Vagina (tissue), 2 donors: ENCODE data around the gene LOXL4.

Experiments used
- POLR2A ChIP-seq, 2 donors: fragments of 450-650 bp; IDR thresholded peaks; one replicate each; pipeline ENCODE4 v1.6.1; 2017; ENCODE audit warnings: antibody characterized with exemption in 2 of 2, mild to moderate bottlenecking in 2 of 2, moderate library complexity in 2 of 2
- TF ChIP-seq, protein P1 (sequence below), 3 experiments: fragments of 450-650 bp in 2 of 3; fragments of 200-600 bp in 1 of 3; sonication (generic) in 1 of 3; IDR thresholded peaks; one replicate each; pipeline ENCODE4 v1.5.1; 2017 to 2019; ENCODE audit warnings: antibody characterized with exemption in 3 of 3, mild to moderate bottlenecking in 2 of 3, moderate library complexity in 2 of 3

- TF ChIP-seq, protein P1, sequence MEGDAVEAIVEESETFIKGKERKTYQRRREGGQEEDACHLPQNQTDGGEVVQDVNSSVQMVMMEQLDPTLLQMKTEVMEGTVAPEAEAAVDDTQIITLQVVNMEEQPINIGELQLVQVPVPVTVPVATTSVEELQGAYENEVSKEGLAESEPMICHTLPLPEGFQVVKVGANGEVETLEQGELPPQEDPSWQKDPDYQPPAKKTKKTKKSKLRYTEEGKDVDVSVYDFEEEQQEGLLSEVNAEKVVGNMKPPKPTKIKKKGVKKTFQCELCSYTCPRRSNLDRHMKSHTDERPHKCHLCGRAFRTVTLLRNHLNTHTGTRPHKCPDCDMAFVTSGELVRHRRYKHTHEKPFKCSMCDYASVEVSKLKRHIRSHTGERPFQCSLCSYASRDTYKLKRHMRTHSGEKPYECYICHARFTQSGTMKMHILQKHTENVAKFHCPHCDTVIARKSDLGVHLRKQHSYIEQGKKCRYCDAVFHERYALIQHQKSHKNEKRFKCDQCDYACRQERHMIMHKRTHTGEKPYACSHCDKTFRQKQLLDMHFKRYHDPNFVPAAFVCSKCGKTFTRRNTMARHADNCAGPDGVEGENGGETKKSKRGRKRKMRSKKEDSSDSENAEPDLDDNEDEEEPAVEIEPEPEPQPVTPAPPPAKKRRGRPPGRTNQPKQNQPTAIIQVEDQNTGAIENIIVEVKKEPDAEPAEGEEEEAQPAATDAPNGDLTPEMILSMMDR (IDR thresholded peaks at IDR 0.05): no peak
- no peak for TF ChIP-seq POLR2A (IDR thresholded peaks at IDR 0.05)
Observed at GRCh38 chr10:98244141-98244540, 23.9 kb downstream of the LOXL4 start.
